SU-DHL-6 (cell line): ENCODE data around the gene LZTR1.

Experiments used
- EZH2phosphoT487 ChIP-seq: fragments of 200-600 bp; sonication (generic), shearing (Covaris generic); conservative IDR thresholded peaks from 2 replicates; pipeline ENCODE4 v1.6.1; 2018; ENCODE audit warnings: mild to moderate bottlenecking, antibody characterized with exemption, low read length, moderate library complexity, mixed read lengths
- TF ChIP-seq, protein P1 (sequence below): fragments of 200-600 bp; sonication (generic); IDR thresholded peaks from one replicate; pipeline ENCODE4 v1.5.1; 2017; ENCODE audit warnings: antibody characterized with exemption, mild to moderate bottlenecking, low read length, moderate library complexity; ENCODE audit not compliant: insufficient read depth, poor library complexity, severe bottlenecking

DNA sequence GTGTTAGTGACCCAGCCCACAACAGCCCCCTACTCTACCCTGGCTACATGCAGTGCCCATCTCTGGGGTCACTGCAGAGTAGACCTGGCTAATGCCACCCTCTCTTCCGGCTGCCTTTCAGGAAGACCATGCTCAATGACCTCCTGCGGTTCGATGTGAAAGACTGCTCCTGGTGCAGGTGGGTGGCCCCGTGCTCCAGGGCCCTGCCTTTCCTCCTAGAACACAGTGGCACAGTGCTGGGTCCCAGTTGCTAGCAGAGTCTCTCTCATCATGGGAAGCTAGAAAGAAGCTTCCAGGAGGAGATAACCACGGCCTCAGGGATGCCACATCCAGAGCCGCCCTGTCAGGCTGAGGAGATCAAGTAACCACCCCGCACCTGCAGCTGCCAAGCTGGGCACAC, 3.6 kb downstream of the LZTR1 start:
- TF ChIP-seq, protein P1, sequence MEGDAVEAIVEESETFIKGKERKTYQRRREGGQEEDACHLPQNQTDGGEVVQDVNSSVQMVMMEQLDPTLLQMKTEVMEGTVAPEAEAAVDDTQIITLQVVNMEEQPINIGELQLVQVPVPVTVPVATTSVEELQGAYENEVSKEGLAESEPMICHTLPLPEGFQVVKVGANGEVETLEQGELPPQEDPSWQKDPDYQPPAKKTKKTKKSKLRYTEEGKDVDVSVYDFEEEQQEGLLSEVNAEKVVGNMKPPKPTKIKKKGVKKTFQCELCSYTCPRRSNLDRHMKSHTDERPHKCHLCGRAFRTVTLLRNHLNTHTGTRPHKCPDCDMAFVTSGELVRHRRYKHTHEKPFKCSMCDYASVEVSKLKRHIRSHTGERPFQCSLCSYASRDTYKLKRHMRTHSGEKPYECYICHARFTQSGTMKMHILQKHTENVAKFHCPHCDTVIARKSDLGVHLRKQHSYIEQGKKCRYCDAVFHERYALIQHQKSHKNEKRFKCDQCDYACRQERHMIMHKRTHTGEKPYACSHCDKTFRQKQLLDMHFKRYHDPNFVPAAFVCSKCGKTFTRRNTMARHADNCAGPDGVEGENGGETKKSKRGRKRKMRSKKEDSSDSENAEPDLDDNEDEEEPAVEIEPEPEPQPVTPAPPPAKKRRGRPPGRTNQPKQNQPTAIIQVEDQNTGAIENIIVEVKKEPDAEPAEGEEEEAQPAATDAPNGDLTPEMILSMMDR, result no peak
- no peak for TF ChIP-seq EZH2phosphoT487
